Measurements from ENCODE around the gene LCE3A. TPM values are rescaled to one million over a fixed set of nuclear protein-coding genes. Genes with fewer than 3 reads are reported as not detected.

Gene LCE3A
- total RNA-seq, 1 experiment from 2014 or later, result not detected

GRCh38 chr1:152663098-152663497 lies 40.2 kb upstream of the LCE3A start, which contains the start of gene LCE2D:
LCE2D (plus strand) TSS chr1:152663380; CDS start chr1:152664106, 726 bp downstream.
- no peaks in the 10 kb centered on the region for H3K4me1 ChIP-seq
- TF ChIP-seq CTCF (IDR thresholded peaks at IDR 0.05; ENCODE audit: insufficient read depth in 1 of 2, low read depth in 1 of 2, low read length in 1 of 2, severe bottlenecking in 1 of 2, unreplicated experiment in 1 of 2), result no peak
- H3K9me3 Mint-ChIP-seq (ENCODE audit: unreplicated experiment), result no peaks in the 10 kb centered on the region
- peaks cover 1% of the 10 kb centered on the region; the same call in 1 of the 2 replicates for H3K27me3 ChIP-seq (replicated peaks; ENCODE audit: control insufficient read depth, insufficient read depth, low read length)
- intact Hi-C loops (cut with micrococcal nuclease; ENCODE audit: unreplicated experiment), result no loop called here
- H3K27me3 Mint-ChIP-seq (ENCODE audit: insufficient read depth, unreplicated experiment), result peaks cover 11% of the 10 kb centered on the region
- DNase-seq, result no peak
- H3K36me3 Mint-ChIP-seq (ENCODE audit: insufficient read depth, unreplicated experiment), result no peaks in the 10 kb centered on the region
- H3K27ac Mint-ChIP-seq (ENCODE audit: unreplicated experiment), result no peak within 1 kb of the TSS
- ChIA-PET CTCF (no interaction called here), POLR2A (no interaction called here)
- H3K36me3 ChIP-seq (ENCODE audit: control insufficient read depth, insufficient read depth, low read length), result no peaks in the 10 kb centered on the region
- H3K4me1 Mint-ChIP-seq (ENCODE audit: low read depth, unreplicated experiment), result no peaks in the 10 kb centered on the region
- no peak within 1 kb of the TSS for H3K4me3 ChIP-seq (ENCODE audit: low read depth, low read length)
- H3K4me3 Mint-ChIP-seq (ENCODE audit: unreplicated experiment), result no peak within 1 kb of the TSS
- no TSS peak for BruUV-seq (replicated peaks)
- H3K9me3 ChIP-seq, result no peaks in the 10 kb centered on the region

GRCh38 chr1:152658649-152659048 lies 35.7 kb upstream of the LCE3A start:
- Histone ChIP-seq H3K27me3 (replicated peaks; ENCODE audit: control insufficient read depth, insufficient read depth, low read length) (peaks cover 1% of the 10 kb centered on the region), H3K9me3 (no peaks in the 10 kb centered on the region), H3K4me1 (no peaks in the 10 kb centered on the region), H3K4me3 (ENCODE audit: low read depth, low read length) (no peak overlapping the region), H3K36me3 (ENCODE audit: control insufficient read depth, insufficient read depth, low read length) (no peaks in the 10 kb centered on the region)
- TF ChIP-seq CTCF (IDR thresholded peaks at IDR 0.05; ENCODE audit: insufficient read depth in 1 of 2, low read depth in 1 of 2, low read length in 1 of 2, severe bottlenecking in 1 of 2, unreplicated experiment in 1 of 2), result no peak
- Mint-ChIP-seq H3K27me3 (ENCODE audit: insufficient read depth, unreplicated experiment) (peaks cover 6% of the 10 kb centered on the region), H3K27ac (ENCODE audit: unreplicated experiment) (no peak overlapping the region), H3K4me3 (ENCODE audit: unreplicated experiment) (no peak overlapping the region), H3K4me1 (ENCODE audit: low read depth, unreplicated experiment) (no peaks in the 10 kb centered on the region), H3K9me3 (ENCODE audit: unreplicated experiment) (no peaks in the 10 kb centered on the region), H3K36me3 (ENCODE audit: insufficient read depth, unreplicated experiment) (no peaks in the 10 kb centered on the region)
- ChIA-PET POLR2A (no interaction called here), CTCF (no interaction called here)
- no peak for DNase-seq
- intact Hi-C loops (cut with micrococcal nuclease; ENCODE audit: unreplicated experiment), result loop anchor here (10.0 kb wide), 1 partner anchor 266 kb away; no protein-coding TSS in a partner anchor
- no TSS peak for BruUV-seq (replicated peaks)

- Histone ChIP-seq H3K27me3 (replicated peaks; ENCODE audit: control insufficient read depth, insufficient read depth, low read length) (no peaks in the 10 kb centered on the region; the same call in none of the 2 replicates), H3K36me3 (ENCODE audit: control insufficient read depth, insufficient read depth, low read length) (no peaks in the 10 kb centered on the region), H3K4me3 (ENCODE audit: low read depth, low read length) (no peak overlapping the region), H3K4me1 (no peaks in the 10 kb centered on the region), H3K9me3 (no peaks in the 10 kb centered on the region)
- Mint-ChIP-seq H3K4me3 (ENCODE audit: unreplicated experiment) (no peak overlapping the region), H3K9me3 (ENCODE audit: unreplicated experiment) (no peaks in the 10 kb centered on the region), H3K36me3 (ENCODE audit: insufficient read depth, unreplicated experiment) (no peaks in the 10 kb centered on the region), H3K27ac (ENCODE audit: unreplicated experiment) (no peak overlapping the region), H3K4me1 (ENCODE audit: low read depth, unreplicated experiment) (no peaks in the 10 kb centered on the region), H3K27me3 (ENCODE audit: insufficient read depth, unreplicated experiment) (peaks cover 8% of the 10 kb centered on the region)
- no TSS peak for BruUV-seq (replicated peaks)
- TF ChIP-seq CTCF (IDR thresholded peaks at IDR 0.05; ENCODE audit: insufficient read depth in 1 of 2, low read depth in 1 of 2, low read length in 1 of 2, severe bottlenecking in 1 of 2, unreplicated experiment in 1 of 2), result no peak
- DNase-seq, result no peak
- ChIA-PET CTCF (no interaction called here), POLR2A (no interaction called here)
- intact Hi-C loops (cut with micrococcal nuclease; ENCODE audit: unreplicated experiment), result loop anchor here (10.0 kb wide), 1 partner anchor 267 kb away; no protein-coding TSS in a partner anchor
Measured at GRCh38 chr1:152657677-152658076, 34.8 kb upstream of the LCE3A start.
